Caco-2 (cell line): ENCODE results near the gene UGT1A9. TPM values are rescaled to one million over a fixed set of nuclear protein-coding genes. Genes with fewer than 3 reads are reported as not detected.
"Not testable (repeated sequence)": the region's sequence is repeated elsewhere in the genome, so short reads cannot be mapped to it uniquely, and the experiment has no call there.

Source experiments
- BruUV-seq: library from RNA; stranded (reverse); fragments of 400-500 nt; replicated peaks from 2 replicates; lab custom pipeline; 2021; lab: Mats Ljungman, UMichigan
- CTCF ChIA-PET: fragments of 300-600 bp; sonication (Branson Sonifier 250); formaldehyde crosslinking; loops from one replicate; lab custom pipeline; 2022; ENCODE audit warnings: antibody characterized with exemption; lab: Charles Lee
- POLR2A ChIA-PET: fragments of 300-600 bp; sonication (Branson Sonifier 250); formaldehyde crosslinking; loops from one replicate; lab custom pipeline; 2022; ENCODE audit warnings: antibody characterized with exemption; lab: Charles Lee
- DNase-seq, 2 experiments: peaks; one replicate each; pipeline versions ENCODE4 v3.0.0 to v3.0.0-alpha.2; 2020 to 2022
- H3K27me3 ChIP-seq: replicated peaks from 2 replicates; pipeline ENCODE4 v1.6.0; 2011; ENCODE audit warnings: low read length; ENCODE audit not compliant: control insufficient read depth, insufficient read depth
- H3K36me3 ChIP-seq: 2 replicates; pipeline ENCODE4 v1.5.1; 2011; ENCODE audit warnings: low read length; ENCODE audit not compliant: control insufficient read depth, insufficient read depth
- H3K4me1 ChIP-seq: fragments of 250-450 bp; sonication (Bioruptor Pico); 2 replicates; pipeline ENCODE4 v1.5.1; 2020; ENCODE audit warnings: mild to moderate bottlenecking
- H3K4me3 ChIP-seq: 2 replicates; pipeline ENCODE4 v1.5.1; 2011; ENCODE audit warnings: low read depth, mild to moderate bottlenecking, control low read depth, low read length
- H3K9me3 ChIP-seq: fragments of 250-450 bp; sonication (Bioruptor Pico); 2 replicates; pipeline ENCODE4 v1.5.1; 2020; ENCODE audit warnings: mild to moderate bottlenecking, moderate library complexity
- H3K27ac Mint-ChIP-seq: one replicate; pipeline ENCODE4 v1.8.0; 2022; ENCODE audit warnings: mixed read lengths; ENCODE audit not compliant: unreplicated experiment
- H3K27me3 Mint-ChIP-seq: one replicate; pipeline ENCODE4 v1.8.0; 2022; ENCODE audit warnings: mixed read lengths; ENCODE audit not compliant: insufficient read depth, unreplicated experiment
- H3K36me3 Mint-ChIP-seq: one replicate; pipeline ENCODE4 v1.8.0; 2022; ENCODE audit warnings: mild to moderate bottlenecking, mixed read lengths; ENCODE audit not compliant: insufficient read depth, unreplicated experiment
- H3K4me1 Mint-ChIP-seq: one replicate; pipeline ENCODE4 v1.8.0; 2022; ENCODE audit warnings: low read depth, mixed read lengths; ENCODE audit not compliant: unreplicated experiment
- H3K4me3 Mint-ChIP-seq: one replicate; pipeline ENCODE4 v1.8.0; 2022; ENCODE audit warnings: mild to moderate bottlenecking, moderate library complexity, mixed read lengths; ENCODE audit not compliant: unreplicated experiment
- H3K9me3 Mint-ChIP-seq: one replicate; pipeline ENCODE4 v1.8.0; 2022; ENCODE audit warnings: mixed read lengths; ENCODE audit not compliant: unreplicated experiment
- CTCF ChIP-seq, 2 experiments: fragments of 200-600 bp in 1 of 2; IDR thresholded peaks; 1 replicate in 1 of 2; 2 replicates in 1 of 2; pipeline versions ENCODE4 v1.5.1 to v1.8.0; 2011 to 2022; ENCODE audit warnings: antibody characterized with exemption in 1 of 2, control low read depth in 1 of 2, inconsistent platforms in 1 of 2, low read depth in 1 of 2, low read length in 1 of 2, mild to moderate bottlenecking in 1 of 2, moderate library complexity in 1 of 2; ENCODE audit not compliant: insufficient read depth in 1 of 2, severe bottlenecking in 1 of 2, unreplicated experiment in 1 of 2
- intact Hi-C: fragments of 100-400 bp; cut with micrococcal nuclease; formaldehyde crosslinking; loops from one replicate; pipeline ENCODE4 v1.10.0; 2022; ENCODE audit not compliant: unreplicated experiment
- total RNA-seq: library from RNA; stranded (reverse); gene quantifications from 2 replicates; pipeline ENCODE4 v1.2.3, GENCODE V29; 2022

The UGT1A9 gene
- total RNA-seq, 1 experiment from 2014 or later, result 0.20 TPM

GRCh38 chr2:233746475-233747282, 75.0 kb downstream of the UGT1A9 start:
- TF ChIP-seq CTCF (IDR thresholded peaks at IDR 0.05; ENCODE audit: insufficient read depth in 1 of 2, low read depth in 1 of 2, low read length in 1 of 2, severe bottlenecking in 1 of 2, unreplicated experiment in 1 of 2), result no peak
- Mint-ChIP-seq H3K9me3 (peaks cover 40% of the 10 kb centered on the region), H3K36me3 (peaks cover 16% of the 10 kb centered on the region), H3K4me3 (no peak overlapping the region), H3K27ac (peak overlapping the region; percentile 33), H3K27me3 (no peaks in the 10 kb centered on the region), H3K4me1 (peaks cover 17% of the 10 kb centered on the region)
- intact Hi-C loops, result no loop called here
- DNase-seq, result no peak
- H3K36me3 ChIP-seq, result no peaks in the 10 kb centered on the region
- no TSS peak for BruUV-seq
- peaks cover 7% of the 10 kb centered on the region for H3K9me3 ChIP-seq
- ChIA-PET POLR2A (no interaction called here), CTCF (interaction anchor here (0.9 kb wide), 1 partner anchor 82 kb away, joined by 3 read pairs; no protein-coding TSS in a partner anchor)
- H3K27me3 ChIP-seq, result no peaks in the 10 kb centered on the region
- H3K4me1 ChIP-seq, result peaks cover 18% of the 10 kb centered on the region
- H3K4me3 ChIP-seq, result no peak overlapping the region

DNA sequence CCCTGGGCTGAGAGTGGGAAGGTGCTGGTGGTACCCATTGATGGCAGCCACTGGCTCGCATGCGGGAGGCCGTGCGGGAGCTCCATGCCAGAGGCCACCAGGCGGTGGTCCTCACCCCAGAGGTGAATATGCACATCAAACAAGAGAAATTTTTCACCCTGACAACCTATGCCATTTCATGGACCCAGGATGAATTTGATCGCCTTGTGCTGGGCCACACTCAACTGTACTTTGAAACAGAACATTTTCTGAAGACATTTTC, 75.5 kb downstream of the UGT1A9 start:
- Mint-ChIP-seq H3K4me1 (peaks cover 20% of the 10 kb centered on the region), H3K4me3 (no peak overlapping the region), H3K36me3 (peaks cover 19% of the 10 kb centered on the region), H3K27me3 (no peaks in the 10 kb centered on the region), H3K9me3 (peaks cover 44% of the 10 kb centered on the region), H3K27ac (no peak overlapping the region)
- H3K27me3 ChIP-seq, result no peaks in the 10 kb centered on the region
- no peak for TF ChIP-seq CTCF (IDR thresholded peaks at IDR 0.05; ENCODE audit: insufficient read depth in 1 of 2, low read depth in 1 of 2, low read length in 1 of 2, severe bottlenecking in 1 of 2, unreplicated experiment in 1 of 2)
- CTCF ChIA-PET, result interaction anchor here (0.9 kb wide), 1 partner anchor 81 kb away, joined by 3 read pairs; no protein-coding TSS in a partner anchor
- H3K36me3 ChIP-seq, result no peaks in the 10 kb centered on the region
- H3K9me3 ChIP-seq, result peaks cover 7% of the 10 kb centered on the region
- H3K4me1 ChIP-seq, result peaks cover 19% of the 10 kb centered on the region
- intact Hi-C loops, result no loop called here
- BruUV-seq, result no TSS peak
- DNase-seq, result no peak
- no peak overlapping the region for H3K4me3 ChIP-seq
- POLR2A ChIA-PET, result no interaction called here

DNA sequence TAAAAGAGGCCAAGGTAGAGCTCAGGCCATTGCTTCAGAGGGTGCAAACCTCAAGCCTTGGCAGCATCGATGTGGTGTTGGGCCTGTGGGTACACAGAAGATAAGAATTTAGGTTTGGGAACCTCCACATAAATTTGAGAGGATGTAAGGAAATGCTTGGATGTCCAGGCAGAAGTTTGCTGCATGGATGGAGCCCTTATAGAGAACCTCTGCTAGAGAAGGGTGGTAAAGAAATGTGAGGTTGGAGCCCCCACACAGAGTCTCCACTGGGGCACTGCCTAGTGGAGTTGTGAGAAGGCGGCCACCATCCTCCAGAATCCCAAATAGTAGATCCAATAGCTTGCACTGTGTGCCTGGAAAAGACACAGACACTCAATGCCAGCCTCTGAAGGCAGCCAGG, 79.0 kb downstream of the UGT1A9 start:
- Mint-ChIP-seq H3K36me3 (peaks cover 19% of the 10 kb centered on the region), H3K9me3 (peaks cover 44% of the 10 kb centered on the region), H3K4me1 (peaks cover 14% of the 10 kb centered on the region)
- H3K27ac Mint-ChIP-seq, H3K27me3 ChIP-seq, H3K4me3 ChIP-seq, intact Hi-C loops, DNase-seq, H3K9me3 ChIP-seq, CTCF ChIA-PET, H3K4me3 Mint-ChIP-seq, POLR2A ChIA-PET, BruUV-seq, H3K27me3 Mint-ChIP-seq, H3K36me3 ChIP-seq: not testable (repeated sequence)
- H3K4me1 ChIP-seq, result peaks cover 19% of the 10 kb centered on the region

- H3K4me3 ChIP-seq, H3K27ac Mint-ChIP-seq, POLR2A ChIA-PET, CTCF ChIA-PET, H3K36me3 ChIP-seq, H3K9me3 ChIP-seq, H3K27me3 ChIP-seq, H3K27me3 Mint-ChIP-seq, DNase-seq, intact Hi-C loops, BruUV-seq: not testable (repeated sequence)
- H3K4me1 ChIP-seq, result peaks cover 14% of the 10 kb centered on the region; the same call in 1 of the 2 replicates
- peaks cover 13% of the 10 kb centered on the region for H3K4me1 Mint-ChIP-seq
- H3K9me3 Mint-ChIP-seq, result peaks cover 44% of the 10 kb centered on the region
- H3K36me3 Mint-ChIP-seq, result peaks cover 19% of the 10 kb centered on the region
- H3K4me3 Mint-ChIP-seq, result peak overlapping the region; percentile 15
Measured at GRCh38 chr2:233751212-233752009, 79.7 kb downstream of the UGT1A9 start.
